HG03432 (cell line): ENCODE measurements around the gene C4orf54.

Experiments used
- ATAC-seq: cut with Tn5 transposase; IDR thresholded peaks from one replicate; pipeline ENCODE4 v1.9.1; 2021; ENCODE audit warnings: mild to moderate bottlenecking, moderate library complexity; ENCODE audit not compliant: unreplicated experiment

The C4orf54 gene

GRCh38 chr4:99652596-99653436 is 4.8 kb downstream of the C4orf54 start:
- ATAC-seq = no peak

- no peak for ATAC-seq
Measured at GRCh38 chr4:99651811-99652485, 5.7 kb downstream of the C4orf54 start.

- no peak for ATAC-seq
Measured at GRCh38 chr4:99651016-99651769, 6.4 kb downstream of the C4orf54 start.

GRCh38 chr4:99649778-99650177 is 7.8 kb downstream of the C4orf54 start:
- ATAC-seq = no peak

GRCh38 chr4:99649208-99649607 is 8.4 kb downstream of the C4orf54 start:
- ATAC-seq = no peak

GRCh38 chr4:99648321-99648720 is 9.3 kb downstream of the C4orf54 start:
- ATAC-seq = no peak

- ATAC-seq = no peak
Measured at GRCh38 chr4:99647071-99647470, 10.6 kb downstream of the C4orf54 start.

GRCh38 chr4:99645638-99646037 is 12.0 kb downstream of the C4orf54 start:
- no peak for ATAC-seq

- no peak for ATAC-seq
Measured at GRCh38 chr4:99645036-99645435, 12.6 kb downstream of the C4orf54 start.

- no peak for ATAC-seq
Measured at GRCh38 chr4:99644453-99644852, 13.2 kb downstream of the C4orf54 start.

GRCh38 chr4:99642725-99643489 is 14.7 kb downstream of the C4orf54 start:
- no peak for ATAC-seq

- no peak for ATAC-seq
Measured at GRCh38 chr4:99640676-99641075, 17.0 kb downstream of the C4orf54 start.

- ATAC-seq = no peak
Measured at GRCh38 chr4:99637174-99637573, 20.5 kb downstream of the C4orf54 start.

GRCh38 chr4:99636422-99636821 is 21.2 kb downstream of the C4orf54 start:
- ATAC-seq = no peak

- ATAC-seq = no peak
Measured at GRCh38 chr4:99635601-99636000, 22.0 kb downstream of the C4orf54 start.

GRCh38 chr4:99634742-99635360 is 22.8 kb downstream of the C4orf54 start:
- ATAC-seq = no peak

- ATAC-seq = no peak
Measured at GRCh38 chr4:99633772-99634171, 23.9 kb downstream of the C4orf54 start.

- ATAC-seq = no peak
Measured at GRCh38 chr4:99630857-99631360, 26.7 kb downstream of the C4orf54 start.

- ATAC-seq = no peak
Measured at GRCh38 chr4:99629962-99630554, 27.6 kb downstream of the C4orf54 start.

- no peak for ATAC-seq
Measured at GRCh38 chr4:99628040-99628439, 29.6 kb downstream of the C4orf54 start.
